OCI-LY3 (cell line): ENCODE data around the gene CHKB.

Experiments
- EZH2phosphoT487 ChIP-seq: fragments of 200-600 bp; shearing (Covaris generic); IDR thresholded peaks from 2 replicates; pipeline ENCODE4 v1.6.1; 2018; ENCODE audit warnings: antibody characterized with exemption, mixed run types, low read depth
- TF ChIP-seq, protein P1 (sequence below): fragments of 200-600, 300-600 bp; sonication (generic); IDR thresholded peaks from 2 replicates; pipeline ENCODE4 v1.5.1; 2014; ENCODE audit warnings: antibody characterized with exemption, low read length, low read depth

DNA sequence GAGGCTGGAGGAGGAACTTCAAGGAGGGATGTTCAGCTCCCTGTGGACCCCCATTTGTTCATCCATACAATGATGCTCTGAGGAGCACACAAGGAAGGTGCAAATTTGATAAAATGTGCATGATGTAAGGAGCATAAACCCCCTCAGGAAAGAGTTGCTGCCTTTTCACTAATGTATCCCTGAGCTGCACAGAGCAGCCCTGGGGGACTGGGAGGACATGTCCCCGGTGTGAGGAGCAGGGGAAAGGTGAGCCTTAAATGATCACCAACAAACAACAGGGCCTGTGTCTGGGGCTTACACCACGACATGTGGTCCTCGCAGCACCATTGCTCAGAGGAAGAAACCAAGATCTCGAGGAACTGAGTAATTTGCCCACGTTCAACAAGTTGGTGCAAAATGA, 14.4 kb upstream of the CHKB start:
- TF ChIP-seq, protein P1, sequence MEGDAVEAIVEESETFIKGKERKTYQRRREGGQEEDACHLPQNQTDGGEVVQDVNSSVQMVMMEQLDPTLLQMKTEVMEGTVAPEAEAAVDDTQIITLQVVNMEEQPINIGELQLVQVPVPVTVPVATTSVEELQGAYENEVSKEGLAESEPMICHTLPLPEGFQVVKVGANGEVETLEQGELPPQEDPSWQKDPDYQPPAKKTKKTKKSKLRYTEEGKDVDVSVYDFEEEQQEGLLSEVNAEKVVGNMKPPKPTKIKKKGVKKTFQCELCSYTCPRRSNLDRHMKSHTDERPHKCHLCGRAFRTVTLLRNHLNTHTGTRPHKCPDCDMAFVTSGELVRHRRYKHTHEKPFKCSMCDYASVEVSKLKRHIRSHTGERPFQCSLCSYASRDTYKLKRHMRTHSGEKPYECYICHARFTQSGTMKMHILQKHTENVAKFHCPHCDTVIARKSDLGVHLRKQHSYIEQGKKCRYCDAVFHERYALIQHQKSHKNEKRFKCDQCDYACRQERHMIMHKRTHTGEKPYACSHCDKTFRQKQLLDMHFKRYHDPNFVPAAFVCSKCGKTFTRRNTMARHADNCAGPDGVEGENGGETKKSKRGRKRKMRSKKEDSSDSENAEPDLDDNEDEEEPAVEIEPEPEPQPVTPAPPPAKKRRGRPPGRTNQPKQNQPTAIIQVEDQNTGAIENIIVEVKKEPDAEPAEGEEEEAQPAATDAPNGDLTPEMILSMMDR: no peak
- TF ChIP-seq EZH2phosphoT487: no peak
